MM.1S (cell line): ENCODE results near the gene BAG5.

Experiments
- EZH2 ChIP-seq: fragments of 300-600 bp; sonication (generic); optimal IDR thresholded peaks from 2 replicates; pipeline ENCODE3; 2017; ENCODE audit warnings: low read depth, mild to moderate bottlenecking, antibody characterized with exemption, low read length, mixed read lengths
- EZH2phosphoT487 ChIP-seq: fragments of 300-600 bp; sonication (generic); IDR thresholded peaks from 2 replicates; pipeline ENCODE4 v1.6.1; 2018; ENCODE audit warnings: antibody characterized with exemption, low read length
- TF ChIP-seq, protein P1 (sequence below): fragments of 300-600 bp; sonication (generic); IDR thresholded peaks from 2 replicates; pipeline ENCODE4 v1.5.1; 2016; ENCODE audit warnings: antibody characterized with exemption, low read length, mixed read lengths

DNA sequence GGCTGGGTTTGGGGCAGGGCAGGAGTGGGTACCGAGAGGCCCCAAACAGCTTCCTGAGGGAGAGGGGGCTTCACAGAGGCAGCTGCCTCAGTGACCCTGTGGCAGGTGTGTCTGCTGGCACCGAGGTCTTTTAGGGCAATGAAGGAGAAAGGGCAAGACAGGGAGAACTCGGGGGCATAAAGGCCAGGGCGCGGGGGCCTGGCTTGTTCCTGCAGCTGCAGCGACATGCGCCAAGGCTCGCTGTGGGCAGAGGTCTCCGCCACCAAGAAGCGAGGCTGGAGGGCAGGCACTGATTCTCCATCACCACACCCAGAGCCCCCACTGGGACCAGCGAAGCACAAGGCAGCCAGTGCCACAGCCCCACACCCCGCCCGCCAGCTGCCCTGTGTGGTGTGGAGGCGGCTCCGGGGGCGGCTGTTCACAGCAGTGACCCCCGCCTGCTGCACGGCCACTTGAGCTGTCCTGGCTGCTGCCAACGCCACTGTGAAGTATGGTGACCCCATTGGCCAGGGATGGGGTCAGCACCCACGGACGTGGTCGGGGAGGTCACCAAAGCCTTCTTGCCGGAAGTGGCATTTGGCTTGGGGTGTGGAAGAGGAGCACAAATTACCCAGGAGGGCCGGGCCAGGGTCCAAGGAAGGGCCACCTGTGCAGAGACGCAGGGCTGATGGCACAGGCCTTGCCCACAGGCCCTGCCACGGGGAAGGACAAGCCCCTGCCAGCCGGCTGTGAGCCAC, 16.4 kb downstream of the BAG5 start:
- TF ChIP-seq, protein P1, sequence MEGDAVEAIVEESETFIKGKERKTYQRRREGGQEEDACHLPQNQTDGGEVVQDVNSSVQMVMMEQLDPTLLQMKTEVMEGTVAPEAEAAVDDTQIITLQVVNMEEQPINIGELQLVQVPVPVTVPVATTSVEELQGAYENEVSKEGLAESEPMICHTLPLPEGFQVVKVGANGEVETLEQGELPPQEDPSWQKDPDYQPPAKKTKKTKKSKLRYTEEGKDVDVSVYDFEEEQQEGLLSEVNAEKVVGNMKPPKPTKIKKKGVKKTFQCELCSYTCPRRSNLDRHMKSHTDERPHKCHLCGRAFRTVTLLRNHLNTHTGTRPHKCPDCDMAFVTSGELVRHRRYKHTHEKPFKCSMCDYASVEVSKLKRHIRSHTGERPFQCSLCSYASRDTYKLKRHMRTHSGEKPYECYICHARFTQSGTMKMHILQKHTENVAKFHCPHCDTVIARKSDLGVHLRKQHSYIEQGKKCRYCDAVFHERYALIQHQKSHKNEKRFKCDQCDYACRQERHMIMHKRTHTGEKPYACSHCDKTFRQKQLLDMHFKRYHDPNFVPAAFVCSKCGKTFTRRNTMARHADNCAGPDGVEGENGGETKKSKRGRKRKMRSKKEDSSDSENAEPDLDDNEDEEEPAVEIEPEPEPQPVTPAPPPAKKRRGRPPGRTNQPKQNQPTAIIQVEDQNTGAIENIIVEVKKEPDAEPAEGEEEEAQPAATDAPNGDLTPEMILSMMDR: no peak
- TF ChIP-seq EZH2 (no peak), EZH2phosphoT487 (no peak)
